GM12878 (cell line): Measurements from ENCODE around the gene LAMA5.

ENCODE experiments used
- CTCF ChIP-seq, 3 experiments: IDR thresholded peaks in 2 of 3; conservative IDR thresholded peaks in 1 of 3; 2 replicates each; pipeline ENCODE4 v1.5.1; 2011; ENCODE audit warnings: low read depth in 3 of 3, low read length in 3 of 3, mild to moderate bottlenecking in 3 of 3, control low read depth in 2 of 3, moderate library complexity in 2 of 3, inconsistent platforms in 1 of 3, mixed read lengths in 1 of 3; ENCODE audit not compliant: control insufficient read depth in 2 of 3, insufficient read depth in 1 of 3; ENCODE audit errors: extremely low read depth in 1 of 3
- EZH2 ChIP-seq: IDR thresholded peaks from 2 replicates; pipeline ENCODE4 v1.6.1; 2012; ENCODE audit warnings: low read depth, mild to moderate bottlenecking, control low read depth, inconsistent platforms, low read length, borderline replicate concordance; ENCODE audit not compliant: control insufficient read depth

- TF ChIP-seq CTCF (IDR thresholded peaks at IDR 0.05 in 2 of 3, conservative IDR thresholded peaks at IDR 0.05 in 1 of 3; ENCODE audit: control insufficient read depth in 2 of 3, extremely low read depth in 1 of 3, insufficient read depth in 1 of 3, low read depth in 3 of 3, low read length in 3 of 3), result no peak
- TF ChIP-seq EZH2, result no peak
These were observed 41.5 kb upstream of the LAMA5 start for GRCh38 chr20:62408640-62409039.
